GM12872 (cell line): Measurements from ENCODE around the gene ZFP57.

Experiments used
- CTCF ChIP-seq: IDR thresholded peaks from 3 replicates; pipeline ENCODE4 v1.5.1; 2011; ENCODE audit warnings: low read depth, mild to moderate bottlenecking, low read length, moderate library complexity; ENCODE audit not compliant: insufficient read depth

The ZFP57 gene

GRCh38 chr6:29680904-29681303, at the start of gene ZFP57:
ZFP57 (minus strand) TSS chr6:29681152; CDS start chr6:29677003, 4,149 bp downstream.
- no peak for TF ChIP-seq CTCF

- no peak for TF ChIP-seq CTCF
Measured at GRCh38 chr6:29730575-29731126, 49.7 kb upstream of the ZFP57 start.

- no peak for TF ChIP-seq CTCF
Measured at GRCh38 chr6:29729774-29730328, 48.9 kb upstream of the ZFP57 start.

- TF ChIP-seq CTCF, result no peak
Measured at GRCh38 chr6:29728875-29729270, 47.9 kb upstream of the ZFP57 start.

- TF ChIP-seq CTCF, result no peak
Measured at GRCh38 chr6:29728173-29728874, 47.4 kb upstream of the ZFP57 start.

GRCh38 chr6:29727637-29728036, 46.7 kb upstream of the ZFP57 start:
- TF ChIP-seq CTCF, result no peak

GRCh38 chr6:29726571-29727194, 45.7 kb upstream of the ZFP57 start:
- TF ChIP-seq CTCF, result no peak
